ENCODE data around the gene RAPGEF5. TPM values are rescaled to one million over a fixed set of nuclear protein-coding genes. Genes with fewer than 3 reads are reported as not detected.

RAPGEF5 gene
- total RNA-seq, 2 donors from 2014 or later: 66.5 to 70.8 TPM

GRCh38 chr7:22144950-22145349 is 212.0 kb downstream of the RAPGEF5 start:
- no peak overlapping the region for H3K27ac ChIP-seq
- H3K9me3 ChIP-seq: no peaks in the 10 kb centered on the region
- no peaks in the 10 kb centered on the region for H3K4me1 ChIP-seq (ENCODE audit: control insufficient read depth in 1 of 2, low read depth in 2 of 2)
- H3K27me3 ChIP-seq (replicated peaks; ENCODE audit: insufficient read depth): no peaks in the 10 kb centered on the region
- DNase-seq (ENCODE audit: low spot score): no peak
- TF ChIP-seq, protein P1, sequence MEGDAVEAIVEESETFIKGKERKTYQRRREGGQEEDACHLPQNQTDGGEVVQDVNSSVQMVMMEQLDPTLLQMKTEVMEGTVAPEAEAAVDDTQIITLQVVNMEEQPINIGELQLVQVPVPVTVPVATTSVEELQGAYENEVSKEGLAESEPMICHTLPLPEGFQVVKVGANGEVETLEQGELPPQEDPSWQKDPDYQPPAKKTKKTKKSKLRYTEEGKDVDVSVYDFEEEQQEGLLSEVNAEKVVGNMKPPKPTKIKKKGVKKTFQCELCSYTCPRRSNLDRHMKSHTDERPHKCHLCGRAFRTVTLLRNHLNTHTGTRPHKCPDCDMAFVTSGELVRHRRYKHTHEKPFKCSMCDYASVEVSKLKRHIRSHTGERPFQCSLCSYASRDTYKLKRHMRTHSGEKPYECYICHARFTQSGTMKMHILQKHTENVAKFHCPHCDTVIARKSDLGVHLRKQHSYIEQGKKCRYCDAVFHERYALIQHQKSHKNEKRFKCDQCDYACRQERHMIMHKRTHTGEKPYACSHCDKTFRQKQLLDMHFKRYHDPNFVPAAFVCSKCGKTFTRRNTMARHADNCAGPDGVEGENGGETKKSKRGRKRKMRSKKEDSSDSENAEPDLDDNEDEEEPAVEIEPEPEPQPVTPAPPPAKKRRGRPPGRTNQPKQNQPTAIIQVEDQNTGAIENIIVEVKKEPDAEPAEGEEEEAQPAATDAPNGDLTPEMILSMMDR (IDR thresholded peaks at IDR 0.05): no peak
- H3K36me3 ChIP-seq: peaks cover 8% of the 10 kb centered on the region
- no peak overlapping the region for H3K4me3 ChIP-seq
- ATAC-seq (ENCODE audit: insufficient number of reproducible peaks, low FRiP score, low read depth): no peak

GRCh38 chr7:22143491-22143890 is 213.5 kb downstream of the RAPGEF5 start:
- H3K27ac ChIP-seq: no peak overlapping the region
- H3K4me3 ChIP-seq: no peak overlapping the region
- no peaks in the 10 kb centered on the region for H3K9me3 ChIP-seq
- H3K4me1 ChIP-seq (ENCODE audit: control insufficient read depth in 1 of 2, low read depth in 2 of 2): no peaks in the 10 kb centered on the region
- TF ChIP-seq, protein P1 (IDR thresholded peaks at IDR 0.05): no peak
- ATAC-seq (ENCODE audit: insufficient number of reproducible peaks, low FRiP score, low read depth): no peak
- peaks cover 15% of the 10 kb centered on the region for H3K36me3 ChIP-seq
- no peak for DNase-seq (ENCODE audit: low spot score)
- no peaks in the 10 kb centered on the region for H3K27me3 ChIP-seq (replicated peaks; ENCODE audit: insufficient read depth)

DNA sequence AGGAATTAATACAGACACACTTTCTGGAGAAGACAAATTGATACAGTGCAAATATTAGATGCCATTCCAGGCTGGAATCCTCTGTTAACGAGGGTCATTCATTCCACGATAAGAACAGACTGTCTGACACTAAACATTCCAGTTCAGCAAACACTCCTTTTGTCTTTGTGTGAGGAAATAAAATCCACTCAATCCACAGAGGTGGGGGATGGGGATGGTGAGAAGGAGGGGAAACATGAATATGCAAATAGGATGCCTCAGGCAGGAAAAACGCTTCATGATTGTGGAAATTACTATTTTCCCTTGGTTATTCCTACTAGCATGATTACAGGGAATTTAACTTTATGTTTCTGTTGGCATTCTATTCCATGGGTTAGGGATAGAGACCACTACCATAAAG is 214.4 kb downstream of the RAPGEF5 start:
- no peaks in the 10 kb centered on the region for H3K9me3 ChIP-seq
- no peaks in the 10 kb centered on the region for H3K27me3 ChIP-seq (replicated peaks; ENCODE audit: insufficient read depth)
- no peak overlapping the region for H3K27ac ChIP-seq
- peaks cover 0 to under 1% of the 10 kb centered on the region in 2 donors for H3K4me1 ChIP-seq (ENCODE audit: control insufficient read depth in 1 of 2, low read depth in 2 of 2)
- ATAC-seq (ENCODE audit: insufficient number of reproducible peaks, low FRiP score, low read depth) (no peak), DNase-seq (ENCODE audit: low spot score) (no peak)
- H3K36me3 ChIP-seq: peaks cover 16% of the 10 kb centered on the region
- TF ChIP-seq, protein P1 (IDR thresholded peaks at IDR 0.05): no peak
- no peak overlapping the region for H3K4me3 ChIP-seq

GRCh38 chr7:22141355-22141754 is 215.6 kb downstream of the RAPGEF5 start:
- Histone ChIP-seq H3K9me3 (no peaks in the 10 kb centered on the region), H3K27ac (no peak overlapping the region), H3K27me3 (replicated peaks; ENCODE audit: insufficient read depth) (no peaks in the 10 kb centered on the region), H3K4me3 (no peak overlapping the region), H3K4me1 (ENCODE audit: control insufficient read depth in 1 of 2, low read depth in 2 of 2) (peaks cover 0 to 8% of the 10 kb centered on the region in 2 donors), H3K36me3 (peaks cover 16% of the 10 kb centered on the region)
- DNase-seq (ENCODE audit: low spot score) (no peak), ATAC-seq (ENCODE audit: insufficient number of reproducible peaks, low FRiP score, low read depth) (no peak)
- TF ChIP-seq, protein P1 (IDR thresholded peaks at IDR 0.05): no peak

- TF ChIP-seq, protein P1 (IDR thresholded peaks at IDR 0.05): no peak
- Histone ChIP-seq H3K27me3 (replicated peaks; ENCODE audit: insufficient read depth) (no peaks in the 10 kb centered on the region), H3K9me3 (no peaks in the 10 kb centered on the region), H3K4me1 (ENCODE audit: control insufficient read depth in 1 of 2, low read depth in 2 of 2) (peaks cover 0 to 8% of the 10 kb centered on the region in 2 donors), H3K27ac (no peak overlapping the region), H3K36me3 (peaks cover 16% of the 10 kb centered on the region), H3K4me3 (no peak overlapping the region)
- DNase-seq (ENCODE audit: low spot score) (no peak), ATAC-seq (ENCODE audit: insufficient number of reproducible peaks, low FRiP score, low read depth) (no peak)
Measured at GRCh38 chr7:22140578-22140977, 216.4 kb downstream of the RAPGEF5 start.
